ENCODE measurements around the gene IGBP1. TPM values are rescaled to one million over a fixed set of nuclear protein-coding genes. Genes with fewer than 3 reads are reported as not detected.

IGBP1 gene
- total and polyA plus RNA-seq, 10 of the 15 experiments (the other 5 are each of a cell fraction or from before 2014, with no cell fraction given) = 29.7 to 120 (median 58.7) TPM

DNA sequence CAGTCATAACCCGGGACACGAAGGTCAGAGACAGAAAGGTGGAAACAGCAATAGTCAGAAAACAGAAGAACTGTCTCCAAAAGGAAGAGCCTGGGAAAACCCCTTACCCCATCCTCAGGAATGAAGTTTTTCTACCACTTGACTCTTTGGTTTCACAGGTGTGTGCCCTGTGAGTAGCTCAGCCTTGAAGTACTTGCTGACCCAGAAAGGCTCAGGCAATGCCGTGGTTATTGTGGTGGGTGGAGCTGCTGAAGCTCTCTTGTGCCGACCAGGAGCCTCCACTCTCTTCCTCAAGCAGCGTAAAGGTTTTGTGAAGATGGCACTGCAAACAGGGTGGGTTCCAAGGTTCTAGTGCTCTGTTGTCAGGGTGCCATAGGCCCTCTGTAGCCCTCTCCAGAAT, 68.5 kb downstream of the IGBP1 start:
- Histone ChIP-seq H3K79me2 (ENCODE audit: control insufficient read depth, insufficient read depth, low read length) (no peaks in the 10 kb centered on the region), H3K4me1 (ENCODE audit: control insufficient read depth, insufficient read depth, low read length) (no peaks in the 10 kb centered on the region), H3K4me3 (no peak overlapping the region), H3K36me3 (ENCODE audit: control insufficient read depth in 2 of 2, insufficient read depth in 2 of 2, low read length in 1 of 2) (no peaks in the 10 kb centered on the region), H3K9me3 (replicated peaks; ENCODE audit: control insufficient read depth, insufficient read depth, low read length) (no peaks in the 10 kb centered on the region), H2AFZ (ENCODE audit: control insufficient read depth, low read depth, low read length) (no peak overlapping the region), H4K20me1 (ENCODE audit: control insufficient read depth, insufficient read depth) (no peaks in the 10 kb centered on the region), H3K9ac (ENCODE audit: control insufficient read depth, insufficient read depth, low read length) (no peak overlapping the region), H3K27me3 (replicated peaks in 1 of 2; ENCODE audit: control insufficient read depth in 2 of 2, insufficient read depth in 2 of 2, low read length in 1 of 2) (no peaks in the 10 kb centered on the region), H3K4me2 (ENCODE audit: control insufficient read depth, insufficient read depth) (no peak overlapping the region), H3K27ac (ENCODE audit: control insufficient read depth, insufficient read depth) (no peak overlapping the region)
- DNase-seq (ENCODE audit: low read depth, low spot score) = no peak
- RAD21 ChIA-PET (ENCODE audit: unreplicated experiment) = no interaction called here
- TF ChIP-seq IRF4 (IDR thresholded peaks at IDR 0.05; ENCODE audit: low read depth, low read length) = no peak
- TF ChIP-seq TARDBP (IDR thresholded peaks at IDR 0.05; ENCODE audit: borderline replicate concordance) = no peak
- no peak for TF ChIP-seq RAD21 (IDR thresholded peaks at IDR 0.05; ENCODE audit: insufficient read depth, low read depth, low read length)
- no peak for FAIRE-seq
- intact Hi-C loops (cut with micrococcal nuclease; ENCODE audit: unreplicated experiment) = no loop called here
- SMC1A ChIA-PET (ENCODE audit: uncharacterized antibody, unreplicated experiment) = no interaction called here
- in situ Hi-C loops (cut with MboI) = no loop called here
- no peak for ATAC-seq
- WGBS (ENCODE audit: insufficient coverage, insufficient replicate concordance, low lambda C conversion rate, missing lambda C conversion rate) = 37% methylated on average over 5 of the region's 5 CpGs
- POLR2A ChIA-PET = no interaction called here
- CTCF ChIA-PET = no interaction called here
- BruUV-seq (replicated peaks) = no TSS peak

DNA sequence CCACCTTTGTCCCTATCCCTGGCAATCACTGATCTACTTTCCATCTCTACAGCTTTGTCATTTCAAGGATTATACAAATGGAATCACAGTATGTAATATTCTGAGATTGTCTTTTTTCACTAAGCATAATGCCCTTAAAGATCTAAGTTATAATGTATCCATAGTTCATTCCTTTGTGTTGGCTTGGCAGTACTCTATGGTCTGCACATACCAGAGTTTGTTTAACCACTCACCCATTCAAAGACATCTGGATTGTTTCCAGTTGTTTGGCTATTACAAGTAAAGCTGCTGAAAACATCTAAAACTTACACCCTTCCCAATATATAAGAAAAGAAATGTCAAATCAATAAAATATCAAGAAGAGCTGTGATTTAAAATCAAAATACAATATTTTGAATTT, 75.2 kb downstream of the IGBP1 start:
- Histone ChIP-seq H3K27ac (ENCODE audit: control insufficient read depth, insufficient read depth) (no peak overlapping the region), H3K4me3 (no peak overlapping the region), H4K20me1 (ENCODE audit: control insufficient read depth, insufficient read depth) (no peaks in the 10 kb centered on the region), H3K79me2 (ENCODE audit: control insufficient read depth, insufficient read depth, low read length) (no peaks in the 10 kb centered on the region), H3K36me3 (ENCODE audit: control insufficient read depth in 2 of 2, insufficient read depth in 2 of 2, low read length in 1 of 2) (no peaks in the 10 kb centered on the region), H3K9ac (ENCODE audit: control insufficient read depth, insufficient read depth, low read length) (no peak overlapping the region), H3K4me1 (ENCODE audit: control insufficient read depth, insufficient read depth, low read length) (no peaks in the 10 kb centered on the region), H3K4me2 (ENCODE audit: control insufficient read depth, insufficient read depth) (no peak overlapping the region), H3K9me3 (replicated peaks; ENCODE audit: control insufficient read depth, insufficient read depth, low read length) (no peaks in the 10 kb centered on the region), H3K27me3 (replicated peaks in 1 of 2; ENCODE audit: control insufficient read depth in 2 of 2, insufficient read depth in 2 of 2, low read length in 1 of 2) (no peaks in the 10 kb centered on the region), H2AFZ (ENCODE audit: control insufficient read depth, low read depth, low read length) (no peak overlapping the region)
- POLR2A ChIA-PET = no interaction called here
- intact Hi-C loops (cut with micrococcal nuclease; ENCODE audit: unreplicated experiment) = no loop called here
- SMC1A ChIA-PET (ENCODE audit: uncharacterized antibody, unreplicated experiment) = no interaction called here
- CTCF ChIA-PET = no interaction called here
- FAIRE-seq = no peak
- no peak for DNase-seq (ENCODE audit: low read depth, low spot score)
- BruUV-seq (replicated peaks) = no TSS peak
- no peak for ATAC-seq
- RAD21 ChIA-PET (ENCODE audit: unreplicated experiment) = no interaction called here
- in situ Hi-C loops (cut with MboI) = no loop called here
- TF ChIP-seq, protein P1, sequence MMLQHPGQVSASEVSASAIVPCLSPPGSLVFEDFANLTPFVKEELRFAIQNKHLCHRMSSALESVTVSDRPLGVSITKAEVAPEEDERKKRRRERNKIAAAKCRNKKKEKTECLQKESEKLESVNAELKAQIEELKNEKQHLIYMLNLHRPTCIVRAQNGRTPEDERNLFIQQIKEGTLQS (IDR thresholded peaks at IDR 0.05; ENCODE audit: borderline replicate concordance, extremely low read depth, low read depth, low read length) = no peak
- TF ChIP-seq MYB (IDR thresholded peaks at IDR 0.05; ENCODE audit: borderline replicate concordance, low read depth, low read length) (no peak), ZNF274 (IDR thresholded peaks at IDR 0.05; ENCODE audit: insufficient read depth, insufficient read length) (no peak)
- TF ChIP-seq, protein P2, sequence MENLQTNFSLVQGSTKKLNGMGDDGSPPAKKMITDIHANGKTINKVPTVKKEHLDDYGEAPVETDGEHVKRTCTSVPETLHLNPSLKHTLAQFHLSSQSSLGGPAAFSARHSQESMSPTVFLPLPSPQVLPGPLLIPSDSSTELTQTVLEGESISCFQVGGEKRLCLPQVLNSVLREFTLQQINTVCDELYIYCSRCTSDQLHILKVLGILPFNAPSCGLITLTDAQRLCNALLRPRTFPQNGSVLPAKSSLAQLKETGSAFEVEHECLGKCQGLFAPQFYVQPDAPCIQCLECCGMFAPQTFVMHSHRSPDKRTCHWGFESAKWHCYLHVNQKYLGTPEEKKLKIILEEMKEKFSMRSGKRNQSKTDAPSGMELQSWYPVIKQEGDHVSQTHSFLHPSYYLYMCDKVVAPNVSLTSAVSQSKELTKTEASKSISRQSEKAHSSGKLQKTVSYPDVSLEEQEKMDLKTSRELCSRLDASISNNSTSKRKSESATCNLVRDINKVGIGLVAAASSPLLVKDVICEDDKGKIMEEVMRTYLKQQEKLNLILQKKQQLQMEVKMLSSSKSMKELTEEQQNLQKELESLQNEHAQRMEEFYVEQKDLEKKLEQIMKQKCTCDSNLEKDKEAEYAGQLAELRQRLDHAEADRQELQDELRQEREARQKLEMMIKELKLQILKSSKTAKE (IDR thresholded peaks at IDR 0.05; ENCODE audit: low read depth, poor library complexity, severe bottlenecking) = no peak
- TF ChIP-seq, protein P3, sequence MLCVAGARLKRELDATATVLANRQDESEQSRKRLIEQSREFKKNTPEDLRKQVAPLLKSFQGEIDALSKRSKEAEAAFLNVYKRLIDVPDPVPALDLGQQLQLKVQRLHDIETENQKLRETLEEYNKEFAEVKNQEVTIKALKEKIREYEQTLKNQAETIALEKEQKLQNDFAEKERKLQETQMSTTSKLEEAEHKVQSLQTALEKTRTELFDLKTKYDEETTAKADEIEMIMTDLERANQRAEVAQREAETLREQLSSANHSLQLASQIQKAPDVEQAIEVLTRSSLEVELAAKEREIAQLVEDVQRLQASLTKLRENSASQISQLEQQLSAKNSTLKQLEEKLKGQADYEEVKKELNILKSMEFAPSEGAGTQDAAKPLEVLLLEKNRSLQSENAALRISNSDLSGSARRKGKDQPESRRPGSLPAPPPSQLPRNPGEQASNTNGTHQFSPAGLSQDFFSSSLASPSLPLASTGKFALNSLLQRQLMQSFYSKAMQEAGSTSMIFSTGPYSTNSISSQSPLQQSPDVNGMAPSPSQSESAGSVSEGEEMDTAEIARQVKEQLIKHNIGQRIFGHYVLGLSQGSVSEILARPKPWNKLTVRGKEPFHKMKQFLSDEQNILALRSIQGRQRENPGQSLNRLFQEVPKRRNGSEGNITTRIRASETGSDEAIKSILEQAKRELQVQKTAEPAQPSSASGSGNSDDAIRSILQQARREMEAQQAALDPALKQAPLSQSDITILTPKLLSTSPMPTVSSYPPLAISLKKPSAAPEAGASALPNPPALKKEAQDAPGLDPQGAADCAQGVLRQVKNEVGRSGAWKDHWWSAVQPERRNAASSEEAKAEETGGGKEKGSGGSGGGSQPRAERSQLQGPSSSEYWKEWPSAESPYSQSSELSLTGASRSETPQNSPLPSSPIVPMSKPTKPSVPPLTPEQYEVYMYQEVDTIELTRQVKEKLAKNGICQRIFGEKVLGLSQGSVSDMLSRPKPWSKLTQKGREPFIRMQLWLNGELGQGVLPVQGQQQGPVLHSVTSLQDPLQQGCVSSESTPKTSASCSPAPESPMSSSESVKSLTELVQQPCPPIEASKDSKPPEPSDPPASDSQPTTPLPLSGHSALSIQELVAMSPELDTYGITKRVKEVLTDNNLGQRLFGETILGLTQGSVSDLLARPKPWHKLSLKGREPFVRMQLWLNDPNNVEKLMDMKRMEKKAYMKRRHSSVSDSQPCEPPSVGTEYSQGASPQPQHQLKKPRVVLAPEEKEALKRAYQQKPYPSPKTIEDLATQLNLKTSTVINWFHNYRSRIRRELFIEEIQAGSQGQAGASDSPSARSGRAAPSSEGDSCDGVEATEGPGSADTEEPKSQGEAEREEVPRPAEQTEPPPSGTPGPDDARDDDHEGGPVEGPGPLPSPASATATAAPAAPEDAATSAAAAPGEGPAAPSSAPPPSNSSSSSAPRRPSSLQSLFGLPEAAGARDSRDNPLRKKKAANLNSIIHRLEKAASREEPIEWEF (IDR thresholded peaks at IDR 0.05; ENCODE audit: insufficient replicate concordance, low read depth, low read length) = no peak
- TF ChIP-seq, protein P4, sequence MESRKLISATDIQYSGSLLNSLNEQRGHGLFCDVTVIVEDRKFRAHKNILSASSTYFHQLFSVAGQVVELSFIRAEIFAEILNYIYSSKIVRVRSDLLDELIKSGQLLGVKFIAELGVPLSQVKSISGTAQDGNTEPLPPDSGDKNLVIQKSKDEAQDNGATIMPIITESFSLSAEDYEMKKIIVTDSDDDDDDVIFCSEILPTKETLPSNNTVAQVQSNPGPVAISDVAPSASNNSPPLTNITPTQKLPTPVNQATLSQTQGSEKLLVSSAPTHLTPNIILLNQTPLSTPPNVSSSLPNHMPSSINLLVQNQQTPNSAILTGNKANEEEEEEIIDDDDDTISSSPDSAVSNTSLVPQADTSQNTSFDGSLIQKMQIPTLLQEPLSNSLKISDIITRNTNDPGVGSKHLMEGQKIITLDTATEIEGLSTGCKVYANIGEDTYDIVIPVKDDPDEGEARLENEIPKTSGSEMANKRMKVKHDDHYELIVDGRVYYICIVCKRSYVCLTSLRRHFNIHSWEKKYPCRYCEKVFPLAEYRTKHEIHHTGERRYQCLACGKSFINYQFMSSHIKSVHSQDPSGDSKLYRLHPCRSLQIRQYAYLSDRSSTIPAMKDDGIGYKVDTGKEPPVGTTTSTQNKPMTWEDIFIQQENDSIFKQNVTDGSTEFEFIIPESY (IDR thresholded peaks at IDR 0.05) = no peak

Data from GM12878 (cell line).